GM21576 (cell line): ENCODE results near the gene PTPRA.
"Not testable (repeated sequence)": the region's sequence is repeated elsewhere in the genome, so short reads cannot be mapped to it uniquely, and the experiment has no call there.

ENCODE experiments used
- ATAC-seq: cut with Tn5 transposase; IDR thresholded peaks from one replicate; pipeline ENCODE4 v1.9.1; 2021; ENCODE audit warnings: mild to moderate bottlenecking, moderate library complexity; ENCODE audit not compliant: unreplicated experiment

PTPRA gene

DNA sequence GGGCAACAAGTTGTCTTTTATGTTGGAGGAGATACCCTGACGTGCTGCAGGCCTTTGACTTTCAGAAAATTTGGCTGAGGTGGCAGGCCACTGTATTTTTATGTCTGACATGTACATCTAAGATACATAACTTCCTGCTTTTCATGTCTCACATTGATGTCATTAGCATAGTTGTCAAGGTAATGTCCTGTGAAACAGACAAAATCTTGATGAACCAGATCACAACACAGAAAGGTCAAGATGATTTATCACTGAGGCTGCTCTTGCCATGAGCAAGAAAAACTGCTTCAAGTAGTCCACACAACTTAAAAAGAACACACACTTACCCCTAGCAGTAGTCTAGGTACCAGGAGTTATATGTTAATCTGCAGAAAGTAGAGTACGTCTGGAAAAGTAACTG, 120.0 kb downstream of the PTPRA start:
- no peak for ATAC-seq

DNA sequence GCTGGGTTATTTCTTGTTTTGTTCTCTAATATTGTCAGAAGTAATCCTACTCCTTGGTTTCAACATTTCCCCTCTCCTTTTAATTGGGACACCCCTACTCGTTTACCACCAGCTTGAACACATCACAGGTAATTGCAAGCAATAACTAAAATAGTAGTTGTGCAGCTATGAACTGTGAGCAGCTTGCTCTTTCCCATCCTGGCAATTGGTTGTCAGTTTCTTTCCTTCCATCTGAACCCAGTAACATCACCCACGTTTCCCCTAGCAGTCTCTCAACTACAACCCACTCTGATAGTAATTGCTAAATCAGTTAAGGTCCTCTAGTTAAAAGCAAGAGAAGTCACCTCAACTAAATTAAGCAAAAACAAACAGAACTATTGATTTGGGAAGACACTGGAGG, 122.5 kb downstream of the PTPRA start:
- no peak for ATAC-seq

DNA sequence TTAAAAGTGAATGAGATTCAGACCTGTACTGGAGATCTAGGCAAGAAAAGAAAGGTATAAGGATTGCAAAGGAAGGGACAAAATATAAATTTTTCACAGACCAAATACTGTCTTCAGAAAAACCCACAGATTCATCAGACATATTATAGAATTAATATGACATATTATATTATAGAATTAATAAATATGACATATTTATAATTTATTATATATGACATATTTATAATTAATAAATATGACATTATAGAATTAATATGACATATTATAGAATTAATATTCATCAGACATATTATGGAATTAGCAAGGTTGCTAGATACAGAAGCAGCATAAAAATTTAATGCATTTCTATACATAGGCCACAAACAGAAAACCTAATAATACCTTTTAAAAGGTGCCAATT, 125.4 kb downstream of the PTPRA start:
- no peak for ATAC-seq

DNA sequence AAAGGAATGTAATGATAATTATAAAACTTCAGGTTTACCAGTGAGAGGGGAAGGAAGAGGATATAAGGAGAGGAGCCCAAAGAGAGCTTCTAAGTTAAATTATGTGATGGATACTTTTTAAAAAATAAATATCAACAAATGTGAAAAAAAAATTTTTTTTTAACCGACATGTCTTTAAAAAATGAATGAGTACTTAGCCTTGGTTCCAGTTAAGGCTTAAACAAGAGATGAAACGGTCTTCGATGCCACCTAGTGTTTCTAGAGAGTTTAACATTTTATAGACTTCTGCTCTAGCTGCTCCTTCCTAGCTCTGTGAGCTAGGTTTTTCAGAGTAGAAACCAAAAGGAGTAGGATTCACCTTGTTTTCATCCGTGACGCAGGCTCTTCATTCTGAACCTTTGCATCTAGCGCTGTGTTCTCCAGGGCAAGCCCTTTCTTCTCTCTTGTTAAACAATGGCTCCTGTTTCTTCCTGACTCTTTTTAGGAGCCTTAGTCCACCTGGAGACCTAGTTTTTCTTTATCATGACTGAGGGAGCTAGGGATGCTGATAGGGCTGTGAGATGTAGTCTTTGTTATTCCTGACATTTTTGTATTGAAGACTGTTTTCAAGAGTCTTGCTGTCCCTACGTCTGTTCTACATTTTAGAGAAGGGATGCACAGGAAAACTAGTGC, 127.7 kb downstream of the PTPRA start:
- no peak for ATAC-seq

DNA sequence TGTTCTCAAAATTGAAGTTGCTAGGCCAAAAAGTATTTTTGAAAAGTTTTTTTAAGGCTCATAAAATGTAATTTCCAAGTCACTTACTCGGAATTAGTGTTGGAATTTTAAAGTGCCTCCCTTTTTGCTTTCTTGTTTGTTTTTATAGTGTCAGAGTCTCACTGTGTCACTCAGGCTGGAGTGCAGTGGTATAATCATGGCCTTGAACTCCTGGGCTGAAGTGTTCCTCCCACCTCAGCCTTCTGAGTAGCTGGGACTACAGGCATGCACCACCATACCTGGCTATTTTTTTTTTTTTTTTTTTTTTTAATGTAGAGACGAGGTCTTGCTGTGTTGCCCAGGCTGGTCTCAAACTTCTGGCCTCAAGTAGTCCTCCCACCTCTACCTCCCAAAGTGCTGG, 130.1 kb downstream of the PTPRA start:
- no peak for ATAC-seq

DNA sequence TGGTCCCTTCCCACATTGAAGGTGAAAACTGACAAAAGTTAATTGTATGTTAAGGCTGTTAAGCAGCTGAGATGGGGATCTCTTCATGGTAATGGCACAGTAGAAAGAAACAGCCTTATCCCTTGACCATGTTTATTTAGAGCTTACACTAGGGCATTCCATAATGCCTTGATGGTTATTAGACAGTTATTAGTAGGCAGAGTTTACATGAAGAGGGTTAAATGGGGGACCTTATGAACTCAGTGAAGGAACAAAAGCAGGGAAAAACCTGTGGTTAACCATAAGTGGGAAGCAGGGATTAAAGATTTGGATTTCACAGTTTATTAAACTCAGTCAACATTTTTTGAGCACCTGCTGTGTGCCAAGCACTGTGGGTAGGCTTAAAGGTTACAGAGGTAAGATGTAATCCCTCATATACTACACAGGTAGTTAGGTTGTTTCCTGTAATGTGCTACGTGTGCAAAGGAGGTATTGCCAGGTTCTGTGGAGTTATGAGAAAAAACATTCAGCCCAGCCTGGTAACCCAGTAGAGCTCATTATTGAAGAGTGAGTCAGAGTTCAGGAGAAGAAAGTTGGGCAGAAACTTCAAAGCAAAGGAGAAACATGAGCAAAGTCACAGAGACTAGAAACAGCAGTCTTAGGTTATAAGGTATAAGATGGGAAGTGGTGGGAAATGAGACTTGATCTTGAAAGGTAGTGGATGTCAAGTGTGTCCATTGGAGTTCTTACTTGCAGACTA, 137.9 kb downstream of the PTPRA start:
- ATAC-seq: no peak

DNA sequence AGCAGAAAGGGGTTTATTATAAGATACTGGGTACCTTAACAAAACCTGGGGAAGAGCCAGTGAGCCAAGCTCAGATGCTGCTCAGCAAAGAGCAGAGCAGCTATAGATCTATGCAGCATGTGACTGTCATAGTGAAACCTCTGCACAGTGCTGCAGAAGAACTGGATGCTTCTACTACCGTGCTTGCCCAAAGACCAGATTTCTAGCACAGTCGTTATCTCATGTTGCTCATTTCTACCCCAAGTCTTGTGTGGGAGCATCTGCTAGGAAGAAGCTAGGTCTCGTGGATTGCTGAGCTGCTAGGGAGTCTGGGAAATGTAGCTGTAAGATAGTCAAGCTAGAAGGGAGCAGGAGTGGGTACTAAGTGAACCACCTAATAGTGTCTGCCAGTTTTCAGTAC, 138.5 kb downstream of the PTPRA start:
- no peak for ATAC-seq

DNA sequence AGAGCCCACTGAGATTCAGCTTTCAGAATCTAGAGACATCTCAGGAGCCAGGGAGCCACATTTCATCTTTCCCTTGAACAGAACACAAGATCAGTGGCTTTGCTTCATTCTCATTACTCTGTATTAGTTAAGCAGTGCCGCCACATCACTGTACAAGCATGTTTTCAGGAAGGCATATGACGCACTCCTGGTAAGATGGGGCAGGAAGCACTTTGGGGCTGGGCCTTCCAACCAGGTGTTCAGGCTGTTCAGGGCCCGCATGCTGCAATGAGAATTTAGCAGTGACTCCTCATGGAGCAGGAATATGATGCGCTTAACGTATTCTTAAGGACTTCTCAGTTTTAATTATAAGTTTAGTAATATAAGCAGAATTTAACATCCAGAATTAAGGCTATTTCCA, 140.5 kb downstream of the PTPRA start:
- ATAC-seq: no peak

DNA sequence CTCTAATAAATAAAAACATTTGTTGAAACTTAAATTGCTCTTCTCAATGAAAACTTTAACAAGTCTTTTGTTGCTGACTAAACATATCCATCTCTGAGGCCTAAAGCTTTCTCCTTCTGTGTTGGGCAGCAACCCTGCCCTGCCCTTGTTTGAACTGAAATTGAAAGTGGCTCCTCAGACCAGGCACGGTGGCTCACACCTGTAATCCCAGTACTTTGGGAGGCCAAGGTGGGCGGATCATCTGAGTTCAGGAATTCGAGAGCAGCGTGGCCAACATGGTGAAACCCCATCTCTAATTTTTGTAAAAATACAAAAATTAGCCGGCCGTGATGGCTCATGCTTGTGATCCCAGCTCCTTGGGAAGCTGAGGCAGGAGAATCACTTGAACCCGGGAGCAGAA, 140.9 kb downstream of the PTPRA start:
- no peak for ATAC-seq

DNA sequence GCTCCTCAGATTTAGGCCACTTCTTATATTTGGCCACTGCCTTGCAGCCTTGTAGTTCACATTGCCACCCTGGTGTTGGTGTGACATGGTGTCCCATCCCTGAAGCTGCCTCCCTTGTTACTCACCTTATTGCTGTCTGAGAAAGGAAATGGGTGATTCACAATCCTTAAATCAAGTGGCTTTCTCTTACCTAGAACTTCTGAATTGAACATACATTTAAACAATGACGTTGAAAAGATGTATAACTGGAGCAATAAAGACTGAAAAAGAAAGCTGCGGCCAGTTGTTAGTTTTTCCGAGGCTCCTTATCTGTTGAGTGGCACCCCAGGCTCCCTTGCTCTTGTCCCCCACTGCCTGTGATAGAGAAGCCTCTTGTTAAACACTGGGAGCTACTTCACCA, 141.4 kb downstream of the PTPRA start:
- ATAC-seq: no peak

DNA sequence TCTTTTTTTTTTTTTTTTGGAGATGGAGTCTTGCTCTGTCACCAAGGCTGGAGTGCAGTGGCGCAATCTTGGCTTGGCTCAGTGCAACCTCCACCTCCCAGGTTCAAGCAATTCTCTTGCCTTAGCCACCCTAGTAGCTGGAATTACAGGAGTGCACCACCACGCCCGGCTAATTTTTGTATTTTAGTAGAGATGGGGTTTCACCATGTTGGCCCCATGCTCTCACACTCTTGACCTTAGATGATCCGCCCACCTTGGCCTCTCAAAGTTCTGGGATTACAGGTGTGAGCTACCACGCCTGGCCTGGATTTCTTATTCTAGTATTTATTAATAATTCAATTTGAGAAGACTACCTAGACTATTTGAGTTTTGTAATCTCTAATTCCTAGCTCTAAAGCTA, 142.0 kb downstream of the PTPRA start:
- not testable (repeated sequence) for ATAC-seq

DNA sequence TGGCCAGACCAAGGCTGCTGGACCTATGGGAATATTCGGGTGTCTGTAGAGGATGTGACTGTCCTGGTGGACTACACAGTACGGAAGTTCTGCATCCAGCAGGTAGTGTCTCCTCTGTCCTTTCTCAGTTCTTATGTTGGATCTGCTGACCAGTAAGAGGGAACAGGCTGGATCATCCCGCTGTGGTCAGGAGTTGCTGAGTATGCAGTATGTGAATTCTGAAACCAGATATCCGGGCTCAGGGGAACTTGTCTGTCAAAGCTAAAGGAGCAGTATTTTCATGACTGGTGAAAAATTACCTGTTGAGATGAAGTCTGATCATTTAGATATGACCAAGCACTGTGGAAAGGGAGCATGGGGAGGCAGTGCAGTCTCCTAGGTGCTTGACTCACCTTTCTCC, 148.0 kb downstream of the PTPRA start:
- ATAC-seq: no peak

DNA sequence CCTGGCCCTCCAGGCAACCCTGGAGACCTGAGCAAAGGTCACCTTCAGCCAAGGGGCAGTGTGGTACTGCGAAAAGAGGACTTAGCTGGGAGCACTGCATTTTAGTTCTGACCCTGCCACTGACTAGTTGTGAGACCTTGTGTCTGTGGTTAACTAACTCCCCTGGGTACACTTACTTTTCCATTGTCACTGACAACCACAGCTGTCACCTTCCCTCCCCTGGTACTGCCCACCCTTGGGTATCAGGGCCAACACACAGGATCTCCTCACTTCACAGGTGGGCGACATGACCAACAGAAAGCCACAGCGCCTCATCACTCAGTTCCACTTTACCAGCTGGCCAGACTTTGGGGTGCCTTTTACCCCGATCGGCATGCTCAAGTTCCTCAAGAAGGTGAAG, 148.5 kb downstream of the PTPRA start:
- no peak for ATAC-seq

DNA sequence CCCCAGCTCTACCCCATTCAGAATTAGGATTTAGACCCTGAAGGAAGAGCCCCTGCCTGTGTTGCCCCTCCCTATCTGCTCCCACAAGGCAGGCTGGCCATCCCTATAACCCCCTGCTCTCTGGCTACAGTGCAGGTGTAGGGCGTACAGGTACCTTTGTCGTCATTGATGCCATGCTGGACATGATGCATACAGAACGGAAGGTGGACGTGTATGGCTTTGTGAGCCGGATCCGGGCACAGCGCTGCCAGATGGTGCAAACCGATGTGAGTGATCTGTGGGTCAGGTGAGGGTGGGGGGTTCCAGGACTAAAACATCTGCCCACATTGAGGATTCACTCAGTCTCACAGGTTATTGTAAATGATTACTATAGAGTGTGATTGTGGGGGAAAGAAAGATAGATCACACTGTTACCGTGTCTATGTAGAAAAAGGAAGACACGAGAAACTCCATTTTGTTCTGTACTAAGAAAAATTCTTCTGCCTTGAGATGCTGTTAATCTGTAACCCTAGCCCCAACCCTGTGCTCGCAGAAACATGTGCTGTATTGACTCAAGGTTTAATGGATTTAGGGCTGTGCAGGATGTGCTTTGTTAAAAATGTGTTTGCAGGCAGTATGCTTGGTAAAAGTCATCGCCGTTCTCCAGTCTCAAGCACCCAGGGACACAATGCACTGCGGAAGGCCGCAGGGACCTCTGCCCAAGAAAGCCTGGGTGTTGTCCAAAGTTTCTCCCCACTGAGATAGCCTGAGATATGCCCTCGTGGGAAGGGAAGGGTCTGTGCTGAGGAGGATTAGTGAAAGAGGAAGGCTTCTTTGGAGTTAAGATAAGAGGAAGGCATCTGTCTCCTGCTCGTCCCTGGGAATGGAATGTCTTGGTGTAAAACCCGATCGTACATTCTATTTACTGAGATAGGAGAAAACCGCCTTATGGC, 149.5 kb downstream of the PTPRA start:
- ATAC-seq: not testable (repeated sequence)

DNA sequence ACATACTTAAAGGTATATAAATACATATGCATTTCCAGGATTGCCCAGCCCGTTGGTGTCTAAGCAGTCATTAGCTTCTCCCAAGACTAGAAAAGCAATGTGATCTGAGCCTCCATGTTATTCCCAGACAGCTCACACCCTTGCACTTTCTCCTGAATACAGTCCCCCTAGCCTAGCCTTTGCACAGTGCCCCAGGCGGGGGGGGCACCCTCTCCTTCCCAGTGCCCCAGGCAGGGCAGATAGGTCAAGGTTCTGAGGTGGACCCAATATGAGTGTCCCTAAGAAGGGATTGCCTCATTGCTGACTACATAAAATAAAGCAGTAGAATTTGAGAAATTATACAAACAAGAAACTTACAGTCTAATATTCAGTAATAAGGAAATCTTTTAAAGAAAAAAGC, 154.7 kb downstream of the PTPRA start:
- no peak for ATAC-seq

DNA sequence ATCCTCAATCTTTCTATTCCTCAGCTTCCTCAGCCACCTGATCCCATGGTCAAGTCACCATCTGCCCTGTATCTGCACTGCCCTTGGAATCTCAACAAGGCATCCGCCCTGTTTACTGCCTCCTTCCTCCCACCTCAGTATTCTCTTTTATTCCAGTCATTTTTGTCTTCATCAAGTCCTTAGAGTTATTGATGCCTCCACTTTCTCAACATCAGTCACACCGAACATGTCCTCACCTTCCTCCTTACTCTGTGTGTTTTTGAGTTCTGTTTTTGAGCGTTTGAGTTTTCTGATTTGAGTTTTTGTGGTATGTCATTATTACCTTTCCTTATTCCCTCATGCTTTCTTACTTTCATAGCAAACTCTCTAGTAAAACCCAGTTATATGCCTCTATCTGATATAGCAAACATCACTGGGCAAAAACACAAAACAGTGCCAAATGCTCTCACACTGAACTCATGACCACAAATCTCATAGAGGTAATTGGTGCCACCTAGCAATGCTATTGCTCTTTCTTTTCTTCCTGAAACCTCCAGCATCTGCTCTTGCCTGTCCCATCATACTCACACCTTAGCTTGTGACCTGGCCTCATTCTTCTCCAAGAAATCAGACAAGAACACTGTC, 158.4 kb downstream of the PTPRA start:
- no peak for ATAC-seq

DNA sequence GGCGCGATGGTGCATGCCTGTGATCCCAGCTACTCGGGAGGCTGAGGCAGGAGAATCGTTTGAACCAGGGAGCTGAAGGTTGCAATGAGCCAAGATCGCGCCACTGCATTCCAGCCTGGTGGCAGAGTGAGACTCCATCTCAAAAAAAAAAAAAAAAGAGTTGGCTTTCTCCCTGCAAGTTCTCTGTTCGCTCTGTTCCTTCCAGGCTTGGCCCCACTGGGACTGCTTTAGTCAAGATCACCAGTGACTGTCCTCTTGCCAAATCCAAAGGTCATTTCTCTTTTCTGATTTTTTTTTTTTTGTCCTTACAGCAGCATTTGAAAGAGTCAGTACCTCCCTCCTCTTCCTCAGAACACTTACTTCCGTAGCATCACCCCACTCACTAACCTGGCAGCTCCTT, 159.3 kb downstream of the PTPRA start:
- ATAC-seq: no peak

DNA sequence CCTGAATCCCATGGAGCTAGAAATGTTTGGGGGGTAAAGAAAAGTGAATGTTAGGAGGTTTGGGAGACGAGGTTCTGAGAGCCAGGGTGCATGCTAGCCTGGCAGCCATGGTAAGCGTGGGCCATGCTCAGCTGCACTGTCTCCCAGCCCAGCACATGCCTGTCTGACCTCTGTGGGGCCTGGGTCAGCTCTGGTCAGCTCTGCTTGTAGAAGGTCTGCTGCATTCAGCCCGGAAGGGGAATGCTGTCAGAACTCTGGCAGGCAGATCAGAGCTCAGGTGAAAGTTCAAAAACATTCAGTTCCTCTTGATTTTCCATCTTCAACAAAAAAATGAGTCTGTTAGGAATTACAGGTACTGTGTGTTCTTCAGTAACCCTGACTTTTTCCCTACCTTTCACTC, 164.4 kb downstream of the PTPRA start:
- no peak for ATAC-seq

DNA sequence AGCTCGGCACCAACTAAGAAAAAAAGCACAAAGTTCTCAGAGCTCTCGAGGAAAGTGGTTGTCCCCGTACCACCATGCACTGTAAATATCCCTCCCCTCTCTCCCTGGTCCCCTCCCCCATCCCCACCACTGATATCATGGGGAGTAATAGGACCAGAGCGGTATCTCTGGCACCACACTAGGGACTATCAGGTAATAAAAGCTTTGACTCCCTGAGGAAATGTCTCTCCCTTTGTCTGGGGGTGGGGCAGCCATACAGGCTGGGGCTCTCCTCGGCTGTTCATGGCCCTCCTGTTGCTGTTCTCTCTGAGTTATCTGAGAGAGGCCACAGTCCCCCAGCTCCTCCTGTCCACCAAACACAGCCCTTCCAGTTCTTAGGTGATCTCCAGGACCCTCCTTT, 165.2 kb downstream of the PTPRA start:
- no peak for ATAC-seq

DNA sequence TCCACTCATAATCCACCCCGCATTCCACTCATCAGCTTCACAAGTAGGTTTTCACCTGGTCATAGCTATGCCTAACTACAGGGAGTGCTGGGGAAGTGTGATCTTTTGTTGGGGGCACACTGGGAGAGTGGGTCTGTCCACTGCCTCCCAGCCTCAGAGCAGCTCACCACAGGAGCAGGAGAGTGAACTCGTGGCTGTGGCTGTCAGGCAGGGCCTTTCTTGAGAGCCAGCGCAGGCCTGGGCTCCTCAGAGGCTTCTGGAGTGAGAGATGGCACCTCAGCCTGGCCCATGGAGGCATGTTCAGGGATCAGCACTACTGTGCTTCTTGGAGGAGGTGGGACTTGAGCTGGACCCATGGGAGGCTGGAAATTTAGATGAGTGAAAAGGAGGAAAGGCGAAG, 166.1 kb downstream of the PTPRA start:
- no peak for ATAC-seq

DNA sequence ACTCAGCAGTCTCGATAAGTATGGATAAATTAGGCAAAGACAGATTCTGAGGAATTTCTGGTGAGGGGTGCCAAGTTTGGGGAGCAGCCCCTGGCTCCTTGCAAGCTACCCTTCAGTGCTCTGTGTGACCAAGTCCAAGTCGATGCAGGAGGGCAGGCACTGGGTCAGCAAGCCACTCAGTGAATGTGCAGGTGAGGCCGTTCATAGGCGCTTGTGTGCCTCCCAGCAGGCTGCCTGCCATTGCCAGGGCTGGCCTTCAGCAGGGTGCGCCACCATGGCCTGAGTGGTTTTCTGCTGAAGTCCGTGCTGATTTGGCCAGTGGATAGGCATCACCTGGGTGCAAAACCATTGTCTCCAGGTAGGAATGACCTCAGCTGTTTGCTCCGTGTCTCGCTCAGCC, 166.8 kb downstream of the PTPRA start:
- ATAC-seq: no peak
